ENCODE measurements around the gene ITIH5. TPM values are rescaled to one million over a fixed set of nuclear protein-coding genes. Genes with fewer than 3 reads are reported as not detected.

Gene ITIH5
- total RNA-seq, 2 experiments from 2014 or later, result not detected

Other genes starting within 250 kb of the ITIH5 start
- not detected for gene ITIH2, start 36.4 kb upstream of the ITIH5 start, total RNA-seq
- gene KIN, start 121.0 kb upstream of the ITIH5 start, total RNA-seq, result 10 to 100 TPM; 12.9 to 14.8 TPM
- 100 to 1,000 TPM; 256 to 286 TPM for gene ATP5F1C, start 121.2 kb upstream of the ITIH5 start, total RNA-seq
- gene TAF3, start 151.5 kb upstream of the ITIH5 start, total RNA-seq, result 10 to 100 TPM; 13.9 to 16.4 TPM